Cardiac fibroblast (primary cell): ENCODE measurements around the gene GRAMD4.
A peak's percentile ranks its signal among the peaks of the same experiment; 100 is the strongest.

ENCODE experiments used
- DNase-seq, 2 donors: peaks; one replicate each; pipeline versions ENCODE4 v3.0.0 to v3.0.0-alpha.2; 2010; ENCODE audit warnings: low read depth in 2 of 2
- H3K4me3 ChIP-seq, 2 donors: replicated peaks in 1 of 2; 1 replicate in 1 of 2; 2 replicates in 1 of 2; pipeline ENCODE4 v1.5.1; 2011; ENCODE audit warnings: low read depth in 2 of 2, low read length in 2 of 2, mild to moderate bottlenecking in 2 of 2, moderate library complexity in 1 of 2
- CTCF ChIP-seq: IDR thresholded peaks from one replicate; pipeline ENCODE4 v1.5.1; 2011; ENCODE audit warnings: low read depth, mild to moderate bottlenecking, low read length, inconsistent platforms

Gene GRAMD4

GRCh38 chr22:46574993-46575910 lies 44.9 kb upstream of the GRAMD4 start:
- no peak overlapping the region for H3K4me3 ChIP-seq
- DNase-seq, result peak in 1 of 2 donors; percentile 43
- TF ChIP-seq CTCF, result no peak

- DNase-seq, result no peak
- TF ChIP-seq CTCF, result no peak
- H3K4me3 ChIP-seq, result peak overlapping the region; percentile 35 to 61
Observed at GRCh38 chr22:46575911-46576555, 44.2 kb upstream of the GRAMD4 start.

- TF ChIP-seq CTCF, result no peak
- peak overlapping the region; percentile 61 to 79 for H3K4me3 ChIP-seq
- peak; percentile 35 to 62 for DNase-seq
Observed at GRCh38 chr22:46576556-46577367, 43.4 kb upstream of the GRAMD4 start.

- H3K4me3 ChIP-seq, result peak overlapping the region; percentile 61 to 79
- DNase-seq, result no peak
- no peak for TF ChIP-seq CTCF
Observed at GRCh38 chr22:46577368-46578249, 42.6 kb upstream of the GRAMD4 start.

GRCh38 chr22:46578251-46578823 lies 41.8 kb upstream of the GRAMD4 start:
- peak overlapping the region in 1 of 2 donors; percentile 79 for H3K4me3 ChIP-seq
- TF ChIP-seq CTCF, result no peak
- DNase-seq, result no peak
